MM.1S (cell line): ENCODE measurements around the gene SLC39A6.

Source experiments
- CTCF ChIP-seq: fragments of 300-600 bp; sonication (generic); IDR thresholded peaks from 2 replicates; pipeline ENCODE4 v1.5.1; 2016; ENCODE audit warnings: antibody characterized with exemption, low read length, mixed read lengths
- EZH2 ChIP-seq: fragments of 300-600 bp; sonication (generic); optimal IDR thresholded peaks from 2 replicates; pipeline ENCODE3; 2017; ENCODE audit warnings: low read depth, mild to moderate bottlenecking, antibody characterized with exemption, low read length, mixed read lengths

- TF ChIP-seq CTCF, result no peak
- no peak for TF ChIP-seq EZH2
Measured at GRCh38 chr18:36067055-36067957, 61.8 kb downstream of the SLC39A6 start, which contains the start of gene RPRD1A.
